Choroid plexus epithelial cell (primary cell): Measurements from ENCODE around the gene ABCD1.
"Not testable (repeated sequence)": the region's sequence is repeated elsewhere in the genome, so short reads cannot be mapped to it uniquely, and the experiment has no call there.

Experiments
- DNase-seq: peaks from one replicate; pipeline ENCODE4 v3.0.0-alpha.2; 2010; ENCODE audit warnings: low read depth
- H3K4me3 ChIP-seq: 2 replicates; pipeline ENCODE4 v1.5.1; 2011; ENCODE audit warnings: low read depth, mild to moderate bottlenecking, control low read depth, low read length, moderate library complexity
- CTCF ChIP-seq: conservative IDR thresholded peaks from 2 replicates; pipeline ENCODE4 v1.5.1; 2011; ENCODE audit warnings: low read depth, mild to moderate bottlenecking, control low read depth, inconsistent platforms, low read length, moderate library complexity

ABCD1 gene

GRCh38 chrX:153739754-153740486, 15.3 kb downstream of the ABCD1 start:
- no peak overlapping the region for H3K4me3 ChIP-seq
- no peak for TF ChIP-seq CTCF
- no peak for DNase-seq

GRCh38 chrX:153740631-153741222, 16.1 kb downstream of the ABCD1 start:
- no peak for DNase-seq
- no peak overlapping the region for H3K4me3 ChIP-seq
- no peak for TF ChIP-seq CTCF

- no peak overlapping the region for H3K4me3 ChIP-seq
- DNase-seq: no peak
- no peak for TF ChIP-seq CTCF
Observed at GRCh38 chrX:153741446-153741845, 16.8 kb downstream of the ABCD1 start.

GRCh38 chrX:153742111-153742510, 17.5 kb downstream of the ABCD1 start:
- DNase-seq, H3K4me3 ChIP-seq: not testable (repeated sequence)

GRCh38 chrX:153742796-153743467, 18.3 kb downstream of the ABCD1 start:
- not testable (repeated sequence) for H3K4me3 ChIP-seq, DNase-seq

GRCh38 chrX:153743468-153744209, 19.0 kb downstream of the ABCD1 start:
- DNase-seq, H3K4me3 ChIP-seq: not testable (repeated sequence)

GRCh38 chrX:153744210-153745066, 19.8 kb downstream of the ABCD1 start:
- no peak overlapping the region for H3K4me3 ChIP-seq
- DNase-seq: no peak
- TF ChIP-seq CTCF: peak; percentile 19

GRCh38 chrX:153745067-153745433, 20.4 kb downstream of the ABCD1 start:
- H3K4me3 ChIP-seq: not testable (repeated sequence)

More at GRCh38 chrX:153745067-153745433, 20.4 kb downstream of the ABCD1 start:
- DNase-seq: not testable (repeated sequence)
